Cardiac fibroblast (primary cell): ENCODE measurements around the gene CCNL2.

ENCODE experiments used
- DNase-seq, 2 donors: peaks; one replicate each; pipeline versions ENCODE4 v3.0.0 to v3.0.0-alpha.2; 2010; ENCODE audit warnings: low read depth in 2 of 2
- H3K4me3 ChIP-seq, 2 donors: replicated peaks in 1 of 2; 1 replicate in 1 of 2; 2 replicates in 1 of 2; pipeline ENCODE4 v1.5.1; 2011; ENCODE audit warnings: low read depth in 2 of 2, low read length in 2 of 2, mild to moderate bottlenecking in 2 of 2, moderate library complexity in 1 of 2
- TF ChIP-seq, protein P1 (sequence below): IDR thresholded peaks from one replicate; pipeline ENCODE4 v1.5.1; 2011; ENCODE audit warnings: low read depth, mild to moderate bottlenecking, low read length, inconsistent platforms

CCNL2 gene

DNA sequence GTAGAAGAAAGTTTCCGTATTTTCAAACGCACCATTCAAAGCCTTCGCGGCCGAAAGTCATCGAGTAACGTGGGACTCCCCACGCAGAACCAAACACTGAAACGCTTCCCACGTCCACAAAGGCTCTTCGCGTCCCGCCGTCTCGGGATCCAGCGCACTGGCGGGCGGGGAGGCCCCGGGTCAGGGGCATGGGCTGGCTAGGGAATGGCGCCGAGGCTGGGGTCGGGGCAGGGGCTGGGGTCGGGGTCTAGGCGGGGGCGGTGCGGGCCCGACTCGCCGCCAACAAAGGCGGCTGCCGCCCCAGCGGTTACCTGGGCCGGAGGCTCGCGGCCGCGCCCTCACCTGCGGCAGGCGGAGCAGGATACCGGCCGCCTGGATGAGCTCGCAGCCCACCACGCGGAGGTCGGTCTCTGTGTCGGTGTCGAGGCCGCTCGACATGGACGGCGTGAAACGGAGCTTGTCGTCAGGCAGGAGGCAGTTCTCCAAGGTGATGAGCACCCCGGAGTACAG, 403 bp downstream of the CCNL2 start:
- no peak for DNase-seq
- TF ChIP-seq, protein P1, sequence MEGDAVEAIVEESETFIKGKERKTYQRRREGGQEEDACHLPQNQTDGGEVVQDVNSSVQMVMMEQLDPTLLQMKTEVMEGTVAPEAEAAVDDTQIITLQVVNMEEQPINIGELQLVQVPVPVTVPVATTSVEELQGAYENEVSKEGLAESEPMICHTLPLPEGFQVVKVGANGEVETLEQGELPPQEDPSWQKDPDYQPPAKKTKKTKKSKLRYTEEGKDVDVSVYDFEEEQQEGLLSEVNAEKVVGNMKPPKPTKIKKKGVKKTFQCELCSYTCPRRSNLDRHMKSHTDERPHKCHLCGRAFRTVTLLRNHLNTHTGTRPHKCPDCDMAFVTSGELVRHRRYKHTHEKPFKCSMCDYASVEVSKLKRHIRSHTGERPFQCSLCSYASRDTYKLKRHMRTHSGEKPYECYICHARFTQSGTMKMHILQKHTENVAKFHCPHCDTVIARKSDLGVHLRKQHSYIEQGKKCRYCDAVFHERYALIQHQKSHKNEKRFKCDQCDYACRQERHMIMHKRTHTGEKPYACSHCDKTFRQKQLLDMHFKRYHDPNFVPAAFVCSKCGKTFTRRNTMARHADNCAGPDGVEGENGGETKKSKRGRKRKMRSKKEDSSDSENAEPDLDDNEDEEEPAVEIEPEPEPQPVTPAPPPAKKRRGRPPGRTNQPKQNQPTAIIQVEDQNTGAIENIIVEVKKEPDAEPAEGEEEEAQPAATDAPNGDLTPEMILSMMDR: no peak
- peak overlapping the region; percentile 87 to 98 for H3K4me3 ChIP-seq

DNA sequence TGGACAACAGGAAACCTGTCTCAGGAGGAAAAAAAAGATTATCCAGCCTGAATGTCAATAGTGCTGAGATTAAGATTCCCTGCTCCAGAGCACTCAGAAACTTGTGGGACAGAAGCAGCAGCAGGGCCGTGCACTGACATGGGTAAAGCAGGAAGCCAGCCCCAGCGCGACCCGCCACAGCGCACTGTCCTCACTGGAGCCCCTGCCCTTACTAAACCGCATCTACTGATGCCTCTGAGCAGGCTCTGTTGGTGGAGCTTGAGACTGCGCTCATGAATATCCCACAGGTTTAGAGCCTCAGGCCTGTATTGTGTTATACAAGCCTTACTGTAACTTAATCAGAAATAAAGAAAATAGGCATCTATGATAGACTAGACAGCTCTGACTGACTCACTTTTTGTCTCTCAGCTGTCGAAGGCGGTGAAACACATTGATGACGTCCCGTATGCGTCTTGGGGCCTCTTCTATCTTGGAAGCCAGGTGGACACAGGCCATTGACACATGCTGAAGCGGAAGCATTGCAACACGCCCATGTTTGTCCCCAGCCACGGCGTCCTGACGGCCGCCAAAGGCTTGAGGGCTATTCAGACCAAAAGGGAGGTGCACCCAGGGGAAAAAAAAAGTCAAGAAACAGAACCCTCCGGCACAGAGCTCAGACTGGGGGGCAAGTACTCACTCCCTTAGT, 1.2 kb downstream of the CCNL2 start:
- peak; percentile 44 to 86 for DNase-seq
- H3K4me3 ChIP-seq: peak overlapping the region; percentile 87 to 98
- TF ChIP-seq, protein P1: no peak

DNA sequence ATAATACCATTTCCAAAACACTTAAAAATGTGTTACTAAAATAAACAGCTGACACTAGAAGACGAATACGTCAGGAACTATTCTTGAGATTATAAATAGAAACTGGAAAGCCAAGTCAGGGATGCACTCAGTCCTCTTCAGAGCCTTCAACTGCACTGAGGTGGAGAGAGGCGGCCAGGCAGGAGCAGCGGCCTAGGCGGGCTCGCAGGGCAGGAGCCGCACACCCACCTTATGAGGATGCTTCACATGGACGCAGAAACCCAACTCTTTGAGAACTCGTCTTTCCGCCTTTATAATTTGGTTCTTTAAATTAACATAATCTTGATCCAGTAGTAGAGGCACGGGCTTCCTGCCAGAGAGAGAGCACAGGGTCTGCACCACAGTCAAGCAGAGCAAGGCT, 4.0 kb downstream of the CCNL2 start:
- no peak for DNase-seq
- no peak overlapping the region for H3K4me3 ChIP-seq
- TF ChIP-seq, protein P1: no peak

DNA sequence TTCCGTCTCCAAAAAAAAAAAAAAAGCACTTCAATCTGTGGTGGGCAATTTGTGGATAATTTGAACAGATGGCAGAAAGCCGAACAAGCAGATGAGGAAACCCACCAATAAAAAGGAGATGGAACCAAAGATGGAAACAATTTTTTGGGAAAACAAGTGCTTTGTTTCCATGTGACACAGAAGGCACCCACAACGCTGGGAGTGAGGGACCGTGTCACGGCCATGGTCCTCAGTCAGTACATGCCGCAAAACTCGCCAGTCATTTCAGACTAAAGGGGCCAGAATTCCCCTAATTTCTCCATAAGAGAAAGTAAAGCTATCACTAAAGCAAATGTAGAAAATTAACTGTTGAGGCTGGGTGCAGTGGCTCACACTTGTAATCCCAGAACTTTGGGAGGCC, 5.0 kb downstream of the CCNL2 start:
- no peak for DNase-seq
- H3K4me3 ChIP-seq: no peak overlapping the region
- TF ChIP-seq, protein P1: no peak

DNA sequence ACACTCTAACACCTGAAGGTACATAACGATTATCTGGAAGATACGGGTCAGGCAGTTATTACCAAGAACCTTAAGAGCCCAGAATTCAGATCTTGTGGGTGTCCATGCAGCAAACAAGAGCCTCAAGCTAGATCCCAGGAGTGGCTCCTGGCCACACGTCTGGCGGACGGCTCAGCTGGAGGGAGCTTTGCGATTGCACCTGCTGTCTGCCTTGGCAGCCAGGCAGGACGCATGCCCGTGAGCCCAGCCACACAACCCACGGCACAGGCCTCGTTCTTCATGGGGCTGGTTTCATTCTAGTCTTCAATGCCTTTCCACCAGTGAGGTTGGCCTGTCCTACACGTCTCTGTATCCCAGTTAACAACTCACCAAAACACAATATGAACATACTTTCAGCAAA, 5.7 kb downstream of the CCNL2 start:
- H3K4me3 ChIP-seq: no peak overlapping the region
- DNase-seq: no peak
- TF ChIP-seq, protein P1: no peak

GRCh38 chr1:1393014-1393413, 6.1 kb downstream of the CCNL2 start:
- H3K4me3 ChIP-seq: no peak overlapping the region
- TF ChIP-seq, protein P1: no peak
- no peak for DNase-seq

DNA sequence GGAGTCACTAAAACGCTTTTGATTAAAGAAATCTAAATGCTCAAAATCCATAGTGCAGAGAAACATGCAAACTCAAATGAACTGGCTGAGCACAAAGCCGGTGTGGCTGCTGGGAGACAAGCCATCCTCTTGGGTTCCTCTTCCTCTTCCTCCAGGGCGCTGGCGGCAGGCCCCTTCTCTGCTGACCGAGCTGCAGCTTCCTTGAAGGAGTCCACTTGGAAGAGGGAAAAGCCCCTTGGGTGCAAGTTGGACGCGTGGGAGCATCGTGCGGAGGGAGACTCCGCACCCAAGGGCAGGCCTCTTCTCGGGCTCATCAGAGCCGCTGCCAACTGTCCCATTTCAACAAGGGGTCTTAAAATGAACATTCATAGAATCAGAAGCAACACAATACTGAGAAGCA, 7.9 kb downstream of the CCNL2 start:
- TF ChIP-seq, protein P1: no peak
- no peak for DNase-seq
- no peak overlapping the region for H3K4me3 ChIP-seq
